H9 (cell line): ENCODE data around the gene TMEM269. TPM values are rescaled to one million over a fixed set of nuclear protein-coding genes. Genes with fewer than 3 reads are reported as not detected.

Source experiments
- DNase-seq: peaks from one replicate; pipeline ENCODE4 v3.0.0-alpha.2; 2017
- H2AFZ ChIP-seq: one replicate; pipeline ENCODE4 v1.6.1; 2013; ENCODE audit warnings: mild to moderate bottlenecking, low read length, control low read depth, moderate library complexity
- H2AK5ac ChIP-seq: 2 replicates; pipeline ENCODE4 v1.6.1; 2013; ENCODE audit warnings: low read length, control low read depth, mixed read lengths; ENCODE audit not compliant: insufficient read length
- H2BK120ac ChIP-seq: one replicate; pipeline ENCODE4 v1.6.1; 2013; ENCODE audit warnings: low read depth, mild to moderate bottlenecking, low read length, control low read depth, inconsistent platforms; ENCODE audit not compliant: poor library complexity, severe bottlenecking
- H2BK12ac ChIP-seq: 2 replicates; pipeline ENCODE4 v1.6.1; 2013; ENCODE audit warnings: low read length, control low read depth, mixed read lengths, low read depth; ENCODE audit not compliant: insufficient read length
- H2BK15ac ChIP-seq: 2 replicates; pipeline ENCODE4 v1.6.1; 2013; ENCODE audit warnings: low read depth, low read length, control low read depth
- H2BK20ac ChIP-seq: one replicate; pipeline ENCODE4 v1.6.1; 2013; ENCODE audit warnings: low read depth, mild to moderate bottlenecking, low read length, control low read depth, inconsistent platforms; ENCODE audit not compliant: poor library complexity, severe bottlenecking
- H2BK5ac ChIP-seq: 2 replicates; pipeline ENCODE4 v1.6.1; 2013; ENCODE audit warnings: low read length, control low read depth, mixed read lengths; ENCODE audit not compliant: insufficient read length
- H3K14ac ChIP-seq: 2 replicates; pipeline ENCODE4 v1.6.1; 2013; ENCODE audit warnings: low read length, control low read depth; ENCODE audit not compliant: insufficient read depth
- H3K18ac ChIP-seq: 2 replicates; pipeline ENCODE4 v1.6.1; 2013; ENCODE audit warnings: low read depth, mild to moderate bottlenecking, mixed read lengths, low read length, control low read depth; ENCODE audit not compliant: insufficient read length
- H3K23ac ChIP-seq: 2 replicates; pipeline ENCODE4 v1.6.1; 2013; ENCODE audit warnings: low read length, control low read depth, mixed read lengths, low read depth; ENCODE audit not compliant: insufficient read length
- H3K23me2 ChIP-seq: 2 replicates; pipeline ENCODE4 v1.6.1; 2013; ENCODE audit warnings: low read depth, mild to moderate bottlenecking, mixed read lengths, low read length, control low read depth; ENCODE audit not compliant: insufficient read length, poor library complexity, severe bottlenecking
- H3K27ac ChIP-seq: 2 replicates; pipeline ENCODE4 v1.5.1; 2013; ENCODE audit warnings: low read length, control low read depth, mixed read lengths, low read depth; ENCODE audit not compliant: insufficient read length
- H3K27me3 ChIP-seq: 2 replicates; pipeline ENCODE4 v1.6.1; 2013; ENCODE audit warnings: low read length, control low read depth, inconsistent platforms; ENCODE audit not compliant: insufficient read depth
- H3K4ac ChIP-seq: 2 replicates; pipeline ENCODE4 v1.6.1; 2013; ENCODE audit warnings: low read depth, mild to moderate bottlenecking, control low read depth, inconsistent platforms, low read length, moderate library complexity
- H3K4me1 ChIP-seq: 2 replicates; pipeline ENCODE4 v1.6.1; 2013; ENCODE audit warnings: low read length, control low read depth, inconsistent platforms; ENCODE audit not compliant: insufficient read depth
- H3K4me2 ChIP-seq: 2 replicates; pipeline ENCODE4 v1.6.1; 2013; ENCODE audit warnings: low read length, control low read depth, mixed read lengths; ENCODE audit not compliant: insufficient read length, insufficient read depth
- H3K56ac ChIP-seq: 2 replicates; pipeline ENCODE4 v1.6.1; 2013; ENCODE audit warnings: low read depth, mild to moderate bottlenecking, mixed read lengths, low read length, control low read depth; ENCODE audit not compliant: insufficient read length
- H3K79me1 ChIP-seq: 2 replicates; pipeline ENCODE4 v1.6.1; 2013; ENCODE audit warnings: low read depth, mild to moderate bottlenecking, moderate library complexity, low read length, control low read depth, inconsistent platforms; ENCODE audit not compliant: insufficient read depth, poor library complexity, severe bottlenecking
- H3K79me2 ChIP-seq: 2 replicates; pipeline ENCODE4 v1.6.1; 2013; ENCODE audit warnings: low read length, control low read depth, inconsistent platforms; ENCODE audit not compliant: insufficient read depth
- H3K9ac ChIP-seq: 2 replicates; pipeline ENCODE4 v1.6.1; 2013; ENCODE audit warnings: low read length, control low read depth, mixed read lengths; ENCODE audit not compliant: insufficient read length; ENCODE audit errors: extremely low read depth
- H3K9me3 ChIP-seq: one replicate; pipeline ENCODE4 v1.6.1; 2013; ENCODE audit warnings: low read depth, low read length, inconsistent platforms; ENCODE audit not compliant: control insufficient read depth
- H3T11ph ChIP-seq: one replicate; pipeline ENCODE4 v1.6.1; 2013; ENCODE audit warnings: mild to moderate bottlenecking, low read length, control low read depth, inconsistent platforms
- H4K20me1 ChIP-seq: one replicate; pipeline ENCODE4 v1.6.1; 2013; ENCODE audit not compliant: control insufficient read depth, insufficient read length, insufficient read depth
- H4K5ac ChIP-seq: 2 replicates; pipeline ENCODE4 v1.6.1; 2013; ENCODE audit warnings: low read depth, mild to moderate bottlenecking, mixed read lengths, low read length, control low read depth; ENCODE audit not compliant: insufficient read length
- H4K8ac ChIP-seq: replicated peaks from 2 replicates; pipeline ENCODE4 v1.6.1; 2013; ENCODE audit warnings: low read length, control low read depth, mixed read lengths, low read depth; ENCODE audit not compliant: insufficient read length
- H4K91ac ChIP-seq: 2 replicates; pipeline ENCODE4 v1.6.1; 2013; ENCODE audit warnings: low read depth, mild to moderate bottlenecking, moderate library complexity, mixed read lengths, low read length, control low read depth; ENCODE audit not compliant: insufficient read length
- H3K27ac Mint-ChIP-seq, 3 experiments: 2 replicates in 2 of 3; 3 replicates in 1 of 3; pipeline ENCODE4 v1.8.0; 2020 to 2021; ENCODE audit warnings: mixed read lengths in 3 of 3, mild to moderate bottlenecking in 1 of 3, moderate library complexity in 1 of 3
- H3K27me3 Mint-ChIP-seq: 2 replicates; pipeline ENCODE4 v1.8.0; 2021; ENCODE audit warnings: low read depth, mild to moderate bottlenecking, moderate library complexity, mixed read lengths
- H3K36me3 Mint-ChIP-seq, 3 experiments: 2 replicates in 2 of 3; 3 replicates in 1 of 3; pipeline ENCODE4 v1.8.0; 2020 to 2021; ENCODE audit warnings: low read depth in 3 of 3, mixed read lengths in 3 of 3; ENCODE audit not compliant: insufficient read depth in 1 of 3
- H3K4me1 Mint-ChIP-seq, 2 experiments: 2 replicates each; pipeline ENCODE4 v1.8.0; 2020; ENCODE audit warnings: mixed read lengths in 2 of 2
- H3K4me3 Mint-ChIP-seq, 2 experiments: 2 replicates in 1 of 2; 3 replicates in 1 of 2; pipeline ENCODE4 v1.8.0; 2020 to 2021; ENCODE audit warnings: mild to moderate bottlenecking in 2 of 2, mixed read lengths in 2 of 2, moderate library complexity in 1 of 2
- H3K9me3 Mint-ChIP-seq, 2 experiments: 2 replicates in 1 of 2; 3 replicates in 1 of 2; pipeline ENCODE4 v1.8.0; 2020; ENCODE audit warnings: mild to moderate bottlenecking in 2 of 2, mixed read lengths in 2 of 2, moderate library complexity in 1 of 2
- WGBS: extraction: QIAGEN DNeasy Blood & Tissue Kit; methylation state at CpG from one replicate; pipeline ENCODE4 v1.1.7; 2013; ENCODE audit warnings: missing lambda C conversion rate, low lambda C conversion rate, mixed read lengths; ENCODE audit not compliant: insufficient read length; ENCODE audit errors: extremely low coverage; 5-methylcytosine and 5-hydroxymethylcytosine counted together
- total RNA-seq: library from RNA; stranded (reverse); gene quantifications from 2 replicates; pipeline ENCODE4 v1.2.1, GENCODE V29; 2021
- TF ChIP-seq, protein P1 (sequence below): fragments of 200-600 bp; sonication (generic); conservative IDR thresholded peaks from 3 replicates; pipeline ENCODE4 v1.8.0; 2021; ENCODE audit warnings: antibody characterized with exemption, mild to moderate bottlenecking

Gene TMEM269
- total RNA-seq, 1 experiment from 2014 or later, result 0.17 TPM

DNA sequence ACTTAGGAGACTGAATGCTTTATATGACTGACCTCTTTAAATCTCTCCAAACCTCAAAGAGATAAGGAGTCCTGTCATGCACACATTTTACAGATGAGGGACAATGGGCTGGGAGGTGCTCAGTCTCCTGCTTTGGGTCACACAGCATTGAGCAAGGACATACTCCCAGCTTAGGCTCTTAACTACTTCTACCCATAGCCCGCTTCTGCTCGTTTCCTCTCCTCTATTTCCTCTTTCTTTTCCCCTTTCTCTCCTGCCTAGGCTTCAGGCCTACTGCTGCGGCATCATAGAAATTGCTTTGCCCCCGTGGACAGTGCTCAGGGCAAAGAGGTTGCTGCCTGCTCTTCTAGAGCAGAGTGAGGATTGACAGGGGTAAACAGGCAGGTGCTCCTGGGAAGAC, 49.2 kb downstream of the TMEM269 start:
- H3K79me2 ChIP-seq, result no peaks in the 10 kb centered on the region
- no peak overlapping the region for H2BK20ac ChIP-seq
- no peaks in the 10 kb centered on the region for H3K9me3 ChIP-seq
- Mint-ChIP-seq H3K27ac (no peak overlapping the region), H3K4me1 (peaks cover 3% of the 10 kb centered on the region in 2 experiments; a peak in 1 of 4 replicates), H3K4me3 (no peak overlapping the region), H3K27me3 (no peaks in the 10 kb centered on the region), H3K36me3 (no peaks in the 10 kb centered on the region), H3K9me3 (no peaks in the 10 kb centered on the region)
- no peak overlapping the region for H3K9ac ChIP-seq
- H2BK5ac ChIP-seq, result no peak overlapping the region
- no peak overlapping the region for H3K4me2 ChIP-seq
- no peak overlapping the region for H4K5ac ChIP-seq
- H2BK15ac ChIP-seq, result no peak overlapping the region
- no peak overlapping the region for H4K8ac ChIP-seq
- H4K91ac ChIP-seq, result no peak overlapping the region
- H3K23me2 ChIP-seq, result no peaks in the 10 kb centered on the region
- TF ChIP-seq, protein P1, sequence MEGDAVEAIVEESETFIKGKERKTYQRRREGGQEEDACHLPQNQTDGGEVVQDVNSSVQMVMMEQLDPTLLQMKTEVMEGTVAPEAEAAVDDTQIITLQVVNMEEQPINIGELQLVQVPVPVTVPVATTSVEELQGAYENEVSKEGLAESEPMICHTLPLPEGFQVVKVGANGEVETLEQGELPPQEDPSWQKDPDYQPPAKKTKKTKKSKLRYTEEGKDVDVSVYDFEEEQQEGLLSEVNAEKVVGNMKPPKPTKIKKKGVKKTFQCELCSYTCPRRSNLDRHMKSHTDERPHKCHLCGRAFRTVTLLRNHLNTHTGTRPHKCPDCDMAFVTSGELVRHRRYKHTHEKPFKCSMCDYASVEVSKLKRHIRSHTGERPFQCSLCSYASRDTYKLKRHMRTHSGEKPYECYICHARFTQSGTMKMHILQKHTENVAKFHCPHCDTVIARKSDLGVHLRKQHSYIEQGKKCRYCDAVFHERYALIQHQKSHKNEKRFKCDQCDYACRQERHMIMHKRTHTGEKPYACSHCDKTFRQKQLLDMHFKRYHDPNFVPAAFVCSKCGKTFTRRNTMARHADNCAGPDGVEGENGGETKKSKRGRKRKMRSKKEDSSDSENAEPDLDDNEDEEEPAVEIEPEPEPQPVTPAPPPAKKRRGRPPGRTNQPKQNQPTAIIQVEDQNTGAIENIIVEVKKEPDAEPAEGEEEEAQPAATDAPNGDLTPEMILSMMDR, result no peak
- 0 out of 2 replicates have a peak, but pooled peaks cover 3% of the 10 kb centered on the region for H3K4me1 ChIP-seq
- H3K79me1 ChIP-seq, result no peaks in the 10 kb centered on the region
- H2BK12ac ChIP-seq, result no peak overlapping the region
- H3K23ac ChIP-seq, result no peak overlapping the region
- H2BK120ac ChIP-seq, result no peak overlapping the region
- no peak overlapping the region for H3K4ac ChIP-seq
- no peak for DNase-seq
- no CpG with 5 or more reads among the region's 4 CpGs for WGBS
- H3K27me3 ChIP-seq, result no peaks in the 10 kb centered on the region
- H4K20me1 ChIP-seq, result no peaks in the 10 kb centered on the region
- no peak overlapping the region for H3T11ph ChIP-seq
- no peak overlapping the region for H3K14ac ChIP-seq
- no peak overlapping the region for H3K18ac ChIP-seq
- H3K27ac ChIP-seq, result no peak overlapping the region
- no peak overlapping the region for H2AFZ ChIP-seq
- H3K56ac ChIP-seq, result no peak overlapping the region
- H2AK5ac ChIP-seq, result no peak overlapping the region
